GM21825 (cell line): ENCODE measurements around the gene MIAT.
"Not testable (repeated sequence)": the region's sequence is repeated elsewhere in the genome, so short reads cannot be mapped to it uniquely, and the experiment has no call there.

Source experiments
- ATAC-seq: cut with Tn5 transposase; IDR thresholded peaks from one replicate; pipeline ENCODE4 v1.9.1; 2021; ENCODE audit warnings: mild to moderate bottlenecking, moderate library complexity; ENCODE audit not compliant: unreplicated experiment

The MIAT gene

GRCh38 chr22:26656891-26657851 is at the start of gene MIAT:
TSS of gene MIAT (plus strand) at chr22:26657588.
- no peak for ATAC-seq

DNA sequence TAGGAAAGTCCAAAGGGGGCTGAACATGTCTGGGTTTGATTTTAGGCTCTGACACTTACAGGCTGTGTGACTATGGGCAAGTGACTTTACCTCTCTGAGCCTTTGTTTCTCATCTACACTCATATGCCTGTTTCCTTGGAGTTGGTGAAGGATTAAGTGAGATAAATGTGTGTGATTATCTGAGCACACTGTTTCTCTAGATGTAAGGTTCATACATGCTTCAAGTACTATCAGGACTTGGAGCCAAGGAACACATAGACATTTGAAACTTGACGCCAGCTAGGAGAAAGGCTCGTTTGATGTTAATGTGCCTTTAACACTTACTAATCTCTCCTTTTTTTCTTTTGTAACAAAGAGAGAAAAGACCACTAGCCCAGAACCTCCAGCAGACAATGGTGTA is 49.3 kb upstream of the MIAT start:
- ATAC-seq = no peak

GRCh38 chr22:26609287-26609686 is 48.1 kb upstream of the MIAT start:
- no peak for ATAC-seq

- ATAC-seq = peak; percentile 74
These were observed 47.1 kb upstream of the MIAT start for GRCh38 chr22:26610072-26610958.

DNA sequence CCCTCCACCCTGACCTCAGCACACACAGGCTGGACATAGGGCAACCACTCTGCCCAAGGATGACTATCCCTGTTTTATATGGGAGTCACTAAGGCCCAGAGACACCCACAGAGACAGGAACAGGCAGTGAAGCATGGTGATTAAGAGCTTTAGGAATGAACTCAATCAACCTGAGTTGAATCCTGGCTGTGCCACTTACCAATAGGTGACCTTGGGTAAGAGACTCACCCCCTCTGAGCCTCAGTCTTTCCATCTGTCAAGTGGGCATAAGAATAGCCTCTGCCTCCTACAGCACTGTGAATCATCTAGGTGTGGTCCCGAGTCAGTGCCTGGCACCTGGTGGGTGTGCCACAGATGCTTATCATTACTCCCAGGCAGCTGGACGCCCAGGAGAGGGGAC is 46.4 kb upstream of the MIAT start:
- no peak for ATAC-seq

DNA sequence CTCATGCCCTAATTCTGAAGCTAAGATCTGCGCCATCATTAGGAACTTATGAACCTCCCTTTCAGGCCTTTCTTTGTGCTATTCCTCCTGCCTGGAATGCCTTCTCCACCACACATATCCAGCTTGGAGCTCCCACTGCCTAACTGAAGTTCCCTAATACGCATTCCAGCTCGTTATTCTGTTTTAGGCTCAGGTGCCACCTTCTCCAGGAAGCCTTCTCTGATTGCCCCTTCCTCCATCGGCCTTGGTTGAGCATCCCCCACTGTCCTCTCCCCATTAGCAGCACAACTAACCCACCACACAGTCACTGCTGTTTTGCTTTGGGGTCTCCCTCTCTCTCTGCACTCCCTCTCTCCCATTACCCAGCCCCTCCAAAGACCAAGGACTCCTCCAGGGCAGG is 44.7 kb upstream of the MIAT start:
- ATAC-seq = no peak

DNA sequence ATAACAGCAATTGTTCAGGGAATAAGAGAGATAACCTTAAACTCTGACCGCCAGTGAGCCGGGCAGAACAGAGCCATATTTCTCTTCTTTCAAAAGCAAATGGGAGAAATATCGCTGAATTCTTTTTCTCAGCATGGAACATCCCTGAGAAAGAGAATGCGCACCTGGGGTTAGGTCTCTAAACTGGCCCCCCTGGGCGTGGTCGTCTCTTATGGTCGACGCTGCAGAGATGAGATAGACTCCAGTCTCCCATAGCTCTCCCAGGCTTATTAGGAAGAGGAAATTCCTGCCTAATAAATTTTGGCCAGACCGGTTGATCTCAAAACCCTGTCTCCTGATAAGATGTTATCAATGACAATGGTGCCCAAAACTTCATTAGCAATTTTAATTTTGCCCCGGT is 43.6 kb upstream of the MIAT start:
- not testable (repeated sequence) for ATAC-seq

DNA sequence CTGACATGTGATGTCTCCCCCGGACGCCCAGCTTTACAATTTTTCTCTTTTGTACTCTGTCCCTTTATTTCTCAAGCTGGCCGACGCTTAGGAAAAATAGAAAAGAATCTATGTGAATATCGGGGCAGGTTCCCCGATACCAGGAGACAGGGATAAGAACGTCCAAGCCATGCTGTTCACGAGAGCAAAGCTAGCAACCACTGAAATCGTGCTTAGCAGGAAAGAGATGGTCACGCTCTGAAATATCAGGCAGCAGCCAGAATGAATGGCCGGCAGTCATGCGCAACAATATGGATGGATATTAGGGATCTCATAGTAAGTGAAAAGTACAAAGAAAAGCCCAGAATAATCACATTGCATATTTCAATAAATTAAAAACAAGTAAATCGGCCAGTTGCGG is 43.1 kb upstream of the MIAT start:
- no peak for ATAC-seq

- no peak for ATAC-seq
These were observed 42.2 kb upstream of the MIAT start for GRCh38 chr22:26615149-26615548.

DNA sequence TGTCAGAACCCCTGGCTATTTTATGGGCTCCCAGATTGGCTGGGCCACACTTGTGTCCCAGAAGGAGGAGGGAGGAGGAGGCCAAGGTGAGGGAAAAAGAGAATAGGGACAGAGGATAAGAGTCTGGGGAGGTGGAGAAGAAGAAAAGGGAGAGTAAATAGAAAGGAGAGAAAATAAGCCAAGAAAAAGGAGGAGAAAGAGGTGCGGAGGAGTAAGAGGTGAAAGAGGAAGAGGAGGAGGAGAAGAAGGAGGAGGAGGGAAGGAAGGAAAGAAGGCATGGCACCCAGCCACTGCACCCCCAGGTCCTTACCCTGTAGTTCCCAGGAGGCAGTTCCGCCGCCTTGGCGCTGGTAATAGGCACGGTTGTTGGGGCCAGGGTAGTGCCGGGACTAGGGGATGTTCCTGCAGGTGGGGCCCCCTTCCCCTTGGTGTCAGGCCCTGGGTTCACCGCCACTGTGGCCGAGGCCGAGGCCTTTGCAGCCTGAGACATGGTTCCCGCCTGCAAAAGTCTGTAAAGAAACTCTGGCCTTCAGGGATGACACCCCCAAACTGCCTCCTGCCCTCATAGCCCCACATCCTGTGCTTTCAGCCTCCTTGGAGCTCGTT is 41.5 kb upstream of the MIAT start:
- no peak for ATAC-seq

GRCh38 chr22:26616650-26617049 is 40.7 kb upstream of the MIAT start:
- no peak for ATAC-seq

DNA sequence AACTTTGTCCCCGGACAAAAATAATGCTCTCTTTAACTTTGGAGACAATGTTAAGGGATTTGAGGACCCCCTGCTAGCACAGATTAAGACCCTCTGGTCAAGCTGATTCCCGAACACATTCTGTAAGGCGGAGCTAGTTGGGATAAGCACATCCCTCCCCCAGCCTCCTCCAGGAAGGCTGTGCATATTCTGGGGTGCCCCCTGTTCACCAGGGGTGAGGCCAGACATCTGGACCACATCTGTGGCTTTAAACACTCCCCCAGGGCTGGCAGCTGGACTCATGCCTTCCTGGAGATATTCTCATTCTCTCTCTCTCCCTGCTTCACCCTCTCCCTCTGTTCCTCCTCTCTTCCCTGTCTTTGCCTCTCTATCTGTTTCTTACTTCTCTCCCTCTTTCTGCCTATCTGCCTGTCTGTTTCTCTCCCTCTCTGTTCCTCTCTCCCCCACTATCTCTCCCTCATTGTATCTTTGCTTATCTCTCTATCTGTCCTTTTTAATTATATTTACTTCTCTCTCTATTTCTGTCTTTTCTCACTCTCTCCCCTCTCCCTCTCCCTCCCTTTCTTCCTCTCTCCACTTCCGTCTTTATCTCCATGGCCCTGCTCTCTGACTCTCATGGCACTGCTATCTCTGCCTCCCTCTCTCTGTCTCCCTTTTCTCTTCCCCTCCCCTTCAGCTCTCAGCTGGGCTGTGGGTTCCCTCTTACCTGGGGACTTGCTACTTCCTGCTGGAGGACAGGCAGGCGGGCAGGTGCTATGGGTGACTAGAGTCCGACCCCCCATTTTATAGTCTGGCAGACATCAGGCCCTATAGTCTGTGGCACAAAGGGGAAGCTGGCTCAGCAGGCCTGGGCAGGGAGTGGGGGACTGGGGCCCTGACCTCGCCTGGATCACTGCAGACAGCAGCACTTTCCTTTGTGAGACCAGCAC is 39.9 kb upstream of the MIAT start, which contains the start of gene CRYBB1:
TSS of gene CRYBB1 (minus strand) at position 757 of the 929 bp plus-strand sequence. CDS start 1,708 bp downstream, outside the sequence.
- no peak for ATAC-seq

GRCh38 chr22:26618455-26618854 is 38.9 kb upstream of the MIAT start:
- no peak for ATAC-seq

- no peak for ATAC-seq
These were observed 37.9 kb upstream of the MIAT start for GRCh38 chr22:26619510-26619909.

DNA sequence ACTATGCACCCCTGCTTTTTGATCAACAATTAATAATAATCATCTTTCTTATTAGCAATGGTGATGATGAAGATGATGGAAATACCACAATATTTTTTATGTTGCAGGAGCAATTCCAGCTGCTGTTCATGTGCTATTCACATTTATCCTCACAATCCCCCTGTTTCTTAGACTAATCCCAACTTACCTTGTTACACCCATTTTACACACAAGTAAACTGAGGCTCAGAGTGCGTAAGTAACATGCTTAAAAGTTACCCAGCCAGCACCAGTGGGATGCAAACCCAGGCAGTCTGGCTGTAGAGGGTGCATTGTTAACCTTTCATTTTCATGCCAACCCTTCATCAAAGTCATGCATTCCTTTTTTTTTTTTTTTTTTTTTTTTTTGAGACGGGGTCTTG is 37.2 kb upstream of the MIAT start:
- no peak for ATAC-seq

- no peak for ATAC-seq
These were observed 35.7 kb upstream of the MIAT start, which contains the start of gene CRYBA4 for GRCh38 chr22:26621663-26622062. TSS of gene CRYBA4 (plus strand) at chr22:26621963. CDS start at chr22:26622597, 634 bp downstream.

- no peak for ATAC-seq
These were observed 33.4 kb upstream of the MIAT start for GRCh38 chr22:26623984-26624383.

GRCh38 chr22:26624803-26625202 is 32.6 kb upstream of the MIAT start:
- ATAC-seq = no peak

GRCh38 chr22:26629988-26630761 is 27.2 kb upstream of the MIAT start:
- ATAC-seq = no peak
